Measurements from ENCODE around the gene AKAP8.

DNA sequence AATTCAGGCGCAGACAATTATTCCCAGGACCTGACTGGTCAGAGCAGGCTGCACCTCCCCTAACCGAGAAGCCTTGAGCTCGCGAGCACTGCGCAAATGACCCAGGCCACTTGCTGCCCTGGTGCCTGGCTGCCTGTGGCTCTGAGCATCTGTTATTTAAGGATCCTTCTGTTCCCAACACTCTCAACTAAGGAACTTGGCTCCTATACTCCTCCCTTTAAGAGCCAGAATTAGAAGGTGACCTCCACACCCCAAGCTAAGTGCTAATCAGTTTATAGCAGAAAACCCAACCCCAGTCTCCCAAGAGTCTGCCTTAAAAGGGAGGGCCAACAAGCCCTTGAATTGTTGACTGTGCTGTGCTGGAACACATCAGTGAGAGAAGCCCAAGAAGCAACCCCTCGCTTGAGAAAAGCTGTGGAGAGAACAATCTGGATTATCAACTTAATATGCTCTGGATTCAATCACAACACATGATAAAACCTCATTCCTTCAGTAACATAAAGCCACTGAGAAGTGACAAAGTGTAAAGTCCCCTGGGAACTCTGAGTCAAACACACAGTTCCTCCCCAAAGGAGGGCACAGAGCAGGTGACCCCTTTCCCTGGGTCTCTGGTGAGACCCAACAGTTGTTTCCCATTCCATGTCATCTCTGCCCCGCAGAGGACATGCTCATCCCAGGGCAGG, 24.7 kb upstream of the AKAP8 start:
- TF ChIP-seq, protein P1, sequence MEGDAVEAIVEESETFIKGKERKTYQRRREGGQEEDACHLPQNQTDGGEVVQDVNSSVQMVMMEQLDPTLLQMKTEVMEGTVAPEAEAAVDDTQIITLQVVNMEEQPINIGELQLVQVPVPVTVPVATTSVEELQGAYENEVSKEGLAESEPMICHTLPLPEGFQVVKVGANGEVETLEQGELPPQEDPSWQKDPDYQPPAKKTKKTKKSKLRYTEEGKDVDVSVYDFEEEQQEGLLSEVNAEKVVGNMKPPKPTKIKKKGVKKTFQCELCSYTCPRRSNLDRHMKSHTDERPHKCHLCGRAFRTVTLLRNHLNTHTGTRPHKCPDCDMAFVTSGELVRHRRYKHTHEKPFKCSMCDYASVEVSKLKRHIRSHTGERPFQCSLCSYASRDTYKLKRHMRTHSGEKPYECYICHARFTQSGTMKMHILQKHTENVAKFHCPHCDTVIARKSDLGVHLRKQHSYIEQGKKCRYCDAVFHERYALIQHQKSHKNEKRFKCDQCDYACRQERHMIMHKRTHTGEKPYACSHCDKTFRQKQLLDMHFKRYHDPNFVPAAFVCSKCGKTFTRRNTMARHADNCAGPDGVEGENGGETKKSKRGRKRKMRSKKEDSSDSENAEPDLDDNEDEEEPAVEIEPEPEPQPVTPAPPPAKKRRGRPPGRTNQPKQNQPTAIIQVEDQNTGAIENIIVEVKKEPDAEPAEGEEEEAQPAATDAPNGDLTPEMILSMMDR (IDR thresholded peaks at IDR 0.05; ENCODE audit: low read depth, low read length, missing input control) = no peak
- TF ChIP-seq NR2F2 (IDR thresholded peaks at IDR 0.05) (peak; percentile 83), EGR1 (IDR thresholded peaks at IDR 0.05; ENCODE audit: low read depth in 2 of 2) (no peak), TAF1 (conservative IDR thresholded peaks at IDR 0.05) (no peak), GABPA (IDR thresholded peaks at IDR 0.05 in 1 of 2, conservative IDR thresholded peaks at IDR 0.05 in 1 of 2) (no peak), HNF4A (conservative IDR thresholded peaks at IDR 0.05) (no peak), YY1 (IDR thresholded peaks at IDR 0.05) (no peak), RAD21 (IDR thresholded peaks at IDR 0.05) (no peak)
- TF ChIP-seq, protein P2, sequence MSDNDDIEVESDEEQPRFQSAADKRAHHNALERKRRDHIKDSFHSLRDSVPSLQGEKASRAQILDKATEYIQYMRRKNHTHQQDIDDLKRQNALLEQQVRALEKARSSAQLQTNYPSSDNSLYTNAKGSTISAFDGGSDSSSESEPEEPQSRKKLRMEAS (IDR thresholded peaks at IDR 0.05) = no peak
- TF ChIP-seq, protein P3, sequence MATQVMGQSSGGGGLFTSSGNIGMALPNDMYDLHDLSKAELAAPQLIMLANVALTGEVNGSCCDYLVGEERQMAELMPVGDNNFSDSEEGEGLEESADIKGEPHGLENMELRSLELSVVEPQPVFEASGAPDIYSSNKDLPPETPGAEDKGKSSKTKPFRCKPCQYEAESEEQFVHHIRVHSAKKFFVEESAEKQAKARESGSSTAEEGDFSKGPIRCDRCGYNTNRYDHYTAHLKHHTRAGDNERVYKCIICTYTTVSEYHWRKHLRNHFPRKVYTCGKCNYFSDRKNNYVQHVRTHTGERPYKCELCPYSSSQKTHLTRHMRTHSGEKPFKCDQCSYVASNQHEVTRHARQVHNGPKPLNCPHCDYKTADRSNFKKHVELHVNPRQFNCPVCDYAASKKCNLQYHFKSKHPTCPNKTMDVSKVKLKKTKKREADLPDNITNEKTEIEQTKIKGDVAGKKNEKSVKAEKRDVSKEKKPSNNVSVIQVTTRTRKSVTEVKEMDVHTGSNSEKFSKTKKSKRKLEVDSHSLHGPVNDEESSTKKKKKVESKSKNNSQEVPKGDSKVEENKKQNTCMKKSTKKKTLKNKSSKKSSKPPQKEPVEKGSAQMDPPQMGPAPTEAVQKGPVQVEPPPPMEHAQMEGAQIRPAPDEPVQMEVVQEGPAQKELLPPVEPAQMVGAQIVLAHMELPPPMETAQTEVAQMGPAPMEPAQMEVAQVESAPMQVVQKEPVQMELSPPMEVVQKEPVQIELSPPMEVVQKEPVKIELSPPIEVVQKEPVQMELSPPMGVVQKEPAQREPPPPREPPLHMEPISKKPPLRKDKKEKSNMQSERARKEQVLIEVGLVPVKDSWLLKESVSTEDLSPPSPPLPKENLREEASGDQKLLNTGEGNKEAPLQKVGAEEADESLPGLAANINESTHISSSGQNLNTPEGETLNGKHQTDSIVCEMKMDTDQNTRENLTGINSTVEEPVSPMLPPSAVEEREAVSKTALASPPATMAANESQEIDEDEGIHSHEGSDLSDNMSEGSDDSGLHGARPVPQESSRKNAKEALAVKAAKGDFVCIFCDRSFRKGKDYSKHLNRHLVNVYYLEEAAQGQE (IDR thresholded peaks at IDR 0.05) = no peak
- TF ChIP-seq, protein P4, sequence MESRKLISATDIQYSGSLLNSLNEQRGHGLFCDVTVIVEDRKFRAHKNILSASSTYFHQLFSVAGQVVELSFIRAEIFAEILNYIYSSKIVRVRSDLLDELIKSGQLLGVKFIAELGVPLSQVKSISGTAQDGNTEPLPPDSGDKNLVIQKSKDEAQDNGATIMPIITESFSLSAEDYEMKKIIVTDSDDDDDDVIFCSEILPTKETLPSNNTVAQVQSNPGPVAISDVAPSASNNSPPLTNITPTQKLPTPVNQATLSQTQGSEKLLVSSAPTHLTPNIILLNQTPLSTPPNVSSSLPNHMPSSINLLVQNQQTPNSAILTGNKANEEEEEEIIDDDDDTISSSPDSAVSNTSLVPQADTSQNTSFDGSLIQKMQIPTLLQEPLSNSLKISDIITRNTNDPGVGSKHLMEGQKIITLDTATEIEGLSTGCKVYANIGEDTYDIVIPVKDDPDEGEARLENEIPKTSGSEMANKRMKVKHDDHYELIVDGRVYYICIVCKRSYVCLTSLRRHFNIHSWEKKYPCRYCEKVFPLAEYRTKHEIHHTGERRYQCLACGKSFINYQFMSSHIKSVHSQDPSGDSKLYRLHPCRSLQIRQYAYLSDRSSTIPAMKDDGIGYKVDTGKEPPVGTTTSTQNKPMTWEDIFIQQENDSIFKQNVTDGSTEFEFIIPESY (IDR thresholded peaks at IDR 0.05) = no peak

Measured in liver (tissue), 3 donors.